ENCODE measurements around the gene HYCC2. TPM values are rescaled to one million over a fixed set of nuclear protein-coding genes. Genes with fewer than 3 reads are reported as not detected.
"Not testable (repeated sequence)": the region's sequence is repeated elsewhere in the genome, so short reads cannot be mapped to it uniquely, and the experiment has no call there.

HYCC2 gene
- polyA plus RNA-seq, 1 donor from 2014 or later: 20.4 TPM

DNA sequence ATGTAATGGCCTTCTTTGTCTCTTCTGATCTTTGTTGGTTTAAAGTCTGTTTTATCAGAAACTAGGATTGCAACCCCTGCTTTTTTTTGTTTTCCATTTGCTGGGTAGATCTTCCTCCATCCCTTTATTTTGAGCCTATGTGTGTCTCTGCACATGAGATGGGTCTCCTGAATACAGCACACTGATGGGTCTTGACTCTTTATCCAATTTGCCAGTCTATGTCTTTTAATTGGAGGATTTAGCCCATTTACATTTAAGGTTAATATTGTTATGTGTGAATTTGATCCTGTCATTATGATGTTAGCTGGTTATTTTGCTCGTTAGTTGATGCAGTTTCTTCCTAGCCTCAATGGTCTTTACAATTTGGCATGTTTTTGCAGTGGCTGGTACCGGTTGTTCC, 37.1 kb downstream of the HYCC2 start:
- H2AFZ ChIP-seq (ENCODE audit: low read depth, low read length); H3K36me3 ChIP-seq (ENCODE audit: insufficient read depth, low read length); H3K9me2 ChIP-seq (ENCODE audit: insufficient read depth, low read length); H3K9ac ChIP-seq (ENCODE audit: low read length); H4K20me1 ChIP-seq (ENCODE audit: insufficient read depth); H3F3A ChIP-seq (ENCODE audit: insufficient read depth, low read length, poor library complexity, severe bottlenecking); H3K4me2 ChIP-seq (ENCODE audit: low read length); H3K79me2 ChIP-seq (replicated peaks; ENCODE audit: insufficient read depth, low read length); H3K27me3 ChIP-seq (ENCODE audit: insufficient read depth, low read depth, low read length); H3K9me3 ChIP-seq (ENCODE audit: low read length); H3K4me3 ChIP-seq (ENCODE audit: low read length); H3K27ac ChIP-seq (ENCODE audit: low read length): not testable (repeated sequence)

DNA sequence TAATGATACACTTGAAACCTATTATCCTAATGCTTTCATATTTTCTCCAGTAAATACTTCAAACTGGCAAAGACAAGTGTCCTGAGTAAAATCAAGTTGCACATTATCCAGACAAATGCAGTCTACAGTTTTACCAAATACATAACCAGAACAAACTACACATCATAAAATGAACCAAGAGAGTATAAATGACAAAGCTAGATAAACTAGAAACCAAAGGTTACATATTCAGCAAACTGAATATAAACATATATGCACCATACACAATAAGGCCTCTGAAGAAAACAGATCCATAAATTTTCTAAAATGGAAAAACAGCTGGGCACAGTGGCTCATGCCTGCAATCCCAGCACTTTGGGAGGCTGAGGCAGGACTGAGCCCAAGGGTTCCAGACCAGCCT, 47.0 kb downstream of the HYCC2 start:
- no peak for TF ChIP-seq SMC3 (conservative IDR thresholded peaks at IDR 0.05; ENCODE audit: poor library complexity)
- no peak for TF ChIP-seq EZH2 (IDR thresholded peaks at IDR 0.05; ENCODE audit: borderline replicate concordance, insufficient read depth, low read length, poor library complexity, severe bottlenecking)
- no peak for TF ChIP-seq RAD21 (conservative IDR thresholded peaks at IDR 0.05)
- TF ChIP-seq EP300 (conservative IDR thresholded peaks at IDR 0.05; ENCODE audit: poor library complexity, severe bottlenecking): no peak
- TF ChIP-seq POLR2AphosphoS5 (IDR thresholded peaks at IDR 0.05): no peak
- TF ChIP-seq, protein P1, sequence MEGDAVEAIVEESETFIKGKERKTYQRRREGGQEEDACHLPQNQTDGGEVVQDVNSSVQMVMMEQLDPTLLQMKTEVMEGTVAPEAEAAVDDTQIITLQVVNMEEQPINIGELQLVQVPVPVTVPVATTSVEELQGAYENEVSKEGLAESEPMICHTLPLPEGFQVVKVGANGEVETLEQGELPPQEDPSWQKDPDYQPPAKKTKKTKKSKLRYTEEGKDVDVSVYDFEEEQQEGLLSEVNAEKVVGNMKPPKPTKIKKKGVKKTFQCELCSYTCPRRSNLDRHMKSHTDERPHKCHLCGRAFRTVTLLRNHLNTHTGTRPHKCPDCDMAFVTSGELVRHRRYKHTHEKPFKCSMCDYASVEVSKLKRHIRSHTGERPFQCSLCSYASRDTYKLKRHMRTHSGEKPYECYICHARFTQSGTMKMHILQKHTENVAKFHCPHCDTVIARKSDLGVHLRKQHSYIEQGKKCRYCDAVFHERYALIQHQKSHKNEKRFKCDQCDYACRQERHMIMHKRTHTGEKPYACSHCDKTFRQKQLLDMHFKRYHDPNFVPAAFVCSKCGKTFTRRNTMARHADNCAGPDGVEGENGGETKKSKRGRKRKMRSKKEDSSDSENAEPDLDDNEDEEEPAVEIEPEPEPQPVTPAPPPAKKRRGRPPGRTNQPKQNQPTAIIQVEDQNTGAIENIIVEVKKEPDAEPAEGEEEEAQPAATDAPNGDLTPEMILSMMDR (IDR thresholded peaks at IDR 0.05; ENCODE audit: poor library complexity, severe bottlenecking): no peak
- TF ChIP-seq MXI1 (conservative IDR thresholded peaks at IDR 0.05; ENCODE audit: poor library complexity, severe bottlenecking): no peak
- TF ChIP-seq, protein P2, sequence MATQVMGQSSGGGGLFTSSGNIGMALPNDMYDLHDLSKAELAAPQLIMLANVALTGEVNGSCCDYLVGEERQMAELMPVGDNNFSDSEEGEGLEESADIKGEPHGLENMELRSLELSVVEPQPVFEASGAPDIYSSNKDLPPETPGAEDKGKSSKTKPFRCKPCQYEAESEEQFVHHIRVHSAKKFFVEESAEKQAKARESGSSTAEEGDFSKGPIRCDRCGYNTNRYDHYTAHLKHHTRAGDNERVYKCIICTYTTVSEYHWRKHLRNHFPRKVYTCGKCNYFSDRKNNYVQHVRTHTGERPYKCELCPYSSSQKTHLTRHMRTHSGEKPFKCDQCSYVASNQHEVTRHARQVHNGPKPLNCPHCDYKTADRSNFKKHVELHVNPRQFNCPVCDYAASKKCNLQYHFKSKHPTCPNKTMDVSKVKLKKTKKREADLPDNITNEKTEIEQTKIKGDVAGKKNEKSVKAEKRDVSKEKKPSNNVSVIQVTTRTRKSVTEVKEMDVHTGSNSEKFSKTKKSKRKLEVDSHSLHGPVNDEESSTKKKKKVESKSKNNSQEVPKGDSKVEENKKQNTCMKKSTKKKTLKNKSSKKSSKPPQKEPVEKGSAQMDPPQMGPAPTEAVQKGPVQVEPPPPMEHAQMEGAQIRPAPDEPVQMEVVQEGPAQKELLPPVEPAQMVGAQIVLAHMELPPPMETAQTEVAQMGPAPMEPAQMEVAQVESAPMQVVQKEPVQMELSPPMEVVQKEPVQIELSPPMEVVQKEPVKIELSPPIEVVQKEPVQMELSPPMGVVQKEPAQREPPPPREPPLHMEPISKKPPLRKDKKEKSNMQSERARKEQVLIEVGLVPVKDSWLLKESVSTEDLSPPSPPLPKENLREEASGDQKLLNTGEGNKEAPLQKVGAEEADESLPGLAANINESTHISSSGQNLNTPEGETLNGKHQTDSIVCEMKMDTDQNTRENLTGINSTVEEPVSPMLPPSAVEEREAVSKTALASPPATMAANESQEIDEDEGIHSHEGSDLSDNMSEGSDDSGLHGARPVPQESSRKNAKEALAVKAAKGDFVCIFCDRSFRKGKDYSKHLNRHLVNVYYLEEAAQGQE (IDR thresholded peaks at IDR 0.05; ENCODE audit: borderline replicate concordance): no peak
- no peak for TF ChIP-seq TAF1 (IDR thresholded peaks at IDR 0.05; ENCODE audit: low read depth)
- Histone ChIP-seq H3K36me3 (ENCODE audit: insufficient read depth, low read length) (peaks cover 4% of the 10 kb centered on the region), H3K27ac (ENCODE audit: low read length) (no peak overlapping the region), H2AFZ (ENCODE audit: low read depth, low read length) (no peak overlapping the region), H3K4me2 (ENCODE audit: low read length) (no peak overlapping the region), H3K27me3 (ENCODE audit: insufficient read depth, low read depth, low read length) (no peaks in the 10 kb centered on the region), H3K4me3 (ENCODE audit: low read length) (no peak overlapping the region), H3K79me2 (replicated peaks; ENCODE audit: insufficient read depth, low read length) (peaks cover 7% of the 10 kb centered on the region), H3F3A (ENCODE audit: insufficient read depth, low read length, poor library complexity, severe bottlenecking) (no peaks in the 10 kb centered on the region), H3K9me3 (ENCODE audit: low read length) (no peaks in the 10 kb centered on the region), H3K9me2 (ENCODE audit: insufficient read depth, low read length) (no peaks in the 10 kb centered on the region), H3K9ac (ENCODE audit: low read length) (no peak overlapping the region), H4K20me1 (ENCODE audit: insufficient read depth) (no peaks in the 10 kb centered on the region)

DNA sequence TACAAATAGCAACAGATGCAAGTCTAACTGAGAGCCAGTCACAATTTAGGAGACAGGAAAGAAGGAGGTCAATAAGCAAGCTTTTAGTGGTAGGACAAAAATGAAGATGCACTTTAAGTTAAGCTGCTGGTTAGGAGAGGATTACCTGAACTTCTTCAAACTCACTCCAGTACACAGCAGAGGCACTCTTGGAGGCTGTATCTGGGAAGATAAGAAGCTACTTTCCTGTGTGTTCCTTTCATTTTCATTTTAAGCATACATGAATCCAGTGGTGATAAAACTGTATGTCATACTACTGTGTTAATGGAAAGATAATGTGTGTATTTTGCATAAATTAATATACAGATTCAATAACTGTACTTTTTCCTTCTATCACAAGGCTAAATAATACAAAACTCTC, 49.6 kb downstream of the HYCC2 start:
- no peak overlapping the region for H3K4me3 ChIP-seq (ENCODE audit: low read length)
- peaks cover 4% of the 10 kb centered on the region for H3K36me3 ChIP-seq (ENCODE audit: insufficient read depth, low read length)
- H3K79me2 ChIP-seq (replicated peaks; ENCODE audit: insufficient read depth, low read length): peaks cover 7% of the 10 kb centered on the region
- no peak overlapping the region for H3K27ac ChIP-seq (ENCODE audit: low read length)
- no peak overlapping the region for H2AFZ ChIP-seq (ENCODE audit: low read depth, low read length)
- no peak overlapping the region for H3K4me2 ChIP-seq (ENCODE audit: low read length)
- no peaks in the 10 kb centered on the region for H3F3A ChIP-seq (ENCODE audit: insufficient read depth, low read length, poor library complexity, severe bottlenecking)
- H3K27me3 ChIP-seq (ENCODE audit: insufficient read depth, low read depth, low read length): no peaks in the 10 kb centered on the region
- H4K20me1 ChIP-seq (ENCODE audit: insufficient read depth): no peaks in the 10 kb centered on the region
- H3K9me2 ChIP-seq (ENCODE audit: insufficient read depth, low read length): no peaks in the 10 kb centered on the region
- H3K9me3 ChIP-seq (ENCODE audit: low read length): no peaks in the 10 kb centered on the region
- H3K9ac ChIP-seq (ENCODE audit: low read length): no peak overlapping the region
- TF ChIP-seq POLR2AphosphoS5 (IDR thresholded peaks at IDR 0.05) (no peak), MXI1 (conservative IDR thresholded peaks at IDR 0.05; ENCODE audit: poor library complexity, severe bottlenecking) (no peak), EP300 (conservative IDR thresholded peaks at IDR 0.05; ENCODE audit: poor library complexity, severe bottlenecking) (no peak), EZH2 (IDR thresholded peaks at IDR 0.05; ENCODE audit: borderline replicate concordance, insufficient read depth, low read length, poor library complexity, severe bottlenecking) (no peak), TAF1 (IDR thresholded peaks at IDR 0.05; ENCODE audit: low read depth) (no peak), RAD21 (conservative IDR thresholded peaks at IDR 0.05) (no peak), SMC3 (conservative IDR thresholded peaks at IDR 0.05; ENCODE audit: poor library complexity) (no peak)
- TF ChIP-seq, protein P2 (IDR thresholded peaks at IDR 0.05; ENCODE audit: borderline replicate concordance): no peak
- TF ChIP-seq, protein P1 (IDR thresholded peaks at IDR 0.05; ENCODE audit: poor library complexity, severe bottlenecking): no peak
